ENCODE results near the gene ASB7. TPM values are rescaled to one million over a fixed set of nuclear protein-coding genes. Genes with fewer than 3 reads are reported as not detected.
"Not testable (repeated sequence)": the region's sequence is repeated elsewhere in the genome, so short reads cannot be mapped to it uniquely, and the experiment has no call there.

ASB7 gene
- total RNA-seq, 2 donors from 2014 or later: 23.4 to 30.1 TPM

DNA sequence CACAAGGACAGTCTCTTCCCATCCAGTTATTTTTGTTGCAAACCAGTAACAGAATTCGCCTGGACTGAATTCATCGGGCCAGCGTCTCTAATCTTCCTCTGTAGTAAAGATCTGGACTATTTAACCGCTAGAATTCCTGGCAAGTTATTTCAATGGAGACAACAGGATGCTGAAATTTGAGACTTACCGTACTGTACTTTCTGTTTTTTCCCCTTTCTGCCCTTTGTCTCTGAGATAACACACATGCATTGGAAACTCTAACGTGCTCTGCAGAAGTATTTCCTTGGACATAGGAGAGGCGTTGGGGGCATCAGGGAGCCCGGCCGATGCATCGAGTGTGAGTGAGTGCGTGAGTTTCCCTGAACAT lies 61.5 kb downstream of the ASB7 start:
- no peak overlapping the region for H3K27ac Mint-ChIP-seq
- no peaks in the 10 kb centered on the region for H3K36me3 Mint-ChIP-seq
- DNase-seq (ENCODE audit: low spot score in 2 of 2) (no peak), ATAC-seq (no peak)
- no peaks in the 10 kb centered on the region for H3K9me3 Mint-ChIP-seq

DNA sequence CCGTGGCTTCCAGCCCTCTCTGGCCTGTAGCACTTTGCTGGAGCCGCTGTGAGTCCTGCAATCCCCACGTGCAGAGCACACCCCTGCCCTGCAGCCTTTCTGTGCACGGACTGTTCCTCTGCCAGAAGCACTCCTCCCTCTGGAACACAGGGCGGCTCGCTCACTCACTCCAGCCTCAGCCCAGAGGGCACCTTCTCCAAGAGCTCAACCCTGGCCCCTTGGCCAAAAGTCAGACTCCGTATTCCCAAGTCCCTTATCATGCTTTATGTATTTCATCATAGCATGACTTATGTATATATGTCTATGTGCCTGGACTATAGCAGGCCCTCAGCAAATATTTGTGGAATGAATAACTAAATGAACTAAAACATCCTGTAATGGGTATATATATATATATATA lies 63.2 kb downstream of the ASB7 start:
- ATAC-seq: no peak
- no peaks in the 10 kb centered on the region for H3K36me3 Mint-ChIP-seq
- H3K27ac Mint-ChIP-seq: no peak overlapping the region
- DNase-seq (ENCODE audit: low spot score in 2 of 2): no peak
- H3K9me3 Mint-ChIP-seq: no peaks in the 10 kb centered on the region

DNA sequence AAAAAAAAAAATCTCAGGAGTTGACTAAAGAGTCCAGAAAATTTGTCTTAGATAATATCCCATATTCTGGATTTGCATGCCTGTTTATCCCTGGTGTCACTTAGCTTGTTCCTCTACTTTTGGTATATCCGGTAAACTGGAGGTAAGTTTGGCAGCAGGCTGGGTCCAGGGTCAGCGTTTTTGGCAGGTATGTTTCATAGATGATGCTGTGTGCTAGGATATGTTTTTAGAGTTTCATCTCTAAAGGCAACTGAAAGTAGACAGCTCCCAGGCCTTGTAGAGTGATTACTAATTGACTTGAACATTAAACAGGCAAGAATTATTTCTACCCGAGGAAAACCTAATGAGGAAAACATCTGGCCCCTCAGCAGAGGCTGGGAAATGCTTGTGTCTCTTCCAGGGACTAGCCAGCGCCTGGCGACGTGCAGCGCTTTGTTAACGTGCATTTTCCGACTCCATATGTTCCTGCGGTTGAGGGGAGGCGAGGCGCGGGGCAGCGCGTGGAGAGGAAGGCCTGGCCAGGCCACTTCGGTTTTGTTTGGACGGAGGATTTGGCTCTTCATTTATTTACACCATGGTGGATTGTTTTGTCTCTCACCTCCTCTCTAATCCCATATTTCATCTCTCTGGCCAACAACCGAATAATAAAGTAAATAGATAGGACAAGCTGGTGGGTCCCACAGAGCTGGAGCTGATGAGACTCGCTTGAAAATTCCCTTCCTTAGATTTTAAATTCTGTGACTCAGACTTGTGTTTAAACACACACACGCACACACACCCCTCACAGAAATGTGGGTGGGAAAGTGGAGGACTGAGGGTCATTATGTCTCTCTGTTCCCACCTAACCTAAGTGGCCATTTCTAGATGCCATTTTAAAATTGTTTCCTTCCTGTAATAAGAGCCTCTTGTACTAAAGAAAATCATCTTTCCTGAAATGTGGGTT lies 65.3 kb downstream of the ASB7 start:
- no peak for ATAC-seq
- Mint-ChIP-seq H3K27ac (no peak overlapping the region), H3K36me3 (no peaks in the 10 kb centered on the region), H3K9me3 (no peaks in the 10 kb centered on the region)
- DNase-seq (ENCODE audit: low spot score in 2 of 2): no peak

- no peaks in the 10 kb centered on the region for H3K9me3 Mint-ChIP-seq
- DNase-seq (ENCODE audit: low spot score in 2 of 2): no peak
- ATAC-seq: no peak
- no peak overlapping the region for H3K27ac Mint-ChIP-seq
- no peaks in the 10 kb centered on the region for H3K36me3 Mint-ChIP-seq
These were observed 66.0 kb downstream of the ASB7 start for GRCh38 chr15:100668348-100668745.

DNA sequence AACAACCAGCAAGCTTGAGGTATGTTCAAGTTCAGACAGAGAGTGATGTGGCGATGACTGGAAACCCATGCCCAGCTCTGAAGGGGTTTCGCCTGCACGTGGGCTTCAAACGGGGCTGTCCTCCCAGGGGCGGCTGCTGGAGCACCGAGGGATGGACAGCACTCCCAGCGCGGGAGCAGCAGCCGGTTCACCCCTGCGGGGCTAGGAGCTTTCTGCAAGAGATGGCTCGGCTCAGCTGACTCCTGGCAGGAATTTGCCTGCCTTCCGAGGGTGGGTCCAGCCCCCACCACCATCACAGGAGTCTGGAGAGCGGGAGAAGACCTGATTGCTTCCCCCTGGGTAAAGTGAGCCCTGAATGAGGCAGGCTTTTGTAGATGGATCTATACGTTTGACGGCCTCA lies 66.9 kb downstream of the ASB7 start:
- DNase-seq (ENCODE audit: low spot score in 2 of 2) (no peak), ATAC-seq (no peak)
- Mint-ChIP-seq H3K36me3 (no peaks in the 10 kb centered on the region), H3K9me3 (no peaks in the 10 kb centered on the region), H3K27ac (no peak overlapping the region)

DNA sequence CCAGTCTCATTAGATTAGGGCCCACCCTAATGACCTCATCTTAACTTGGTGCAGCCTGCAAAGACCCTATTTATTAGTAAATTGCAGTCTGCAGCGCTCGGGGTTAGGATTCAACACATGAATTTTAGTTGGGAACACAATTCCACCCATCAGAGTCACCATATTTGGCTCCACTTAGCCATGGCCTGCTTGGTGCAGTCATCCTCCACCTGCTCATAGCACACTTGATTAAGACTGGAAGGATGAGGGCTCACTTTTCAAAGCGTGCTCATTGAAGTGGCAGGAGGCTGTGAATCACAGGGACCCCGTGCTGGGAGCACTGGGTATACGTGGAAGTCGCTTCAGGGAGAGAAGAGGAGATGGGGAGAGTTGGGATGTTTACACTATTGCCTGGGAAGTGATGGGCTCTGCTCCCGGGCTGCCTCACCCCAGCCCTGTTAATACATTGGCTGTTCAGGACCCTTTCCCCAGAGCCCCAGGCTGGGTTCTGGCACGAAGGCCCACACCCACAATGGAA lies 68.2 kb downstream of the ASB7 start:
- Mint-ChIP-seq H3K36me3 (no peaks in the 10 kb centered on the region), H3K9me3 (no peaks in the 10 kb centered on the region), H3K27ac (no peak overlapping the region)
- DNase-seq (ENCODE audit: low spot score in 2 of 2): no peak
- ATAC-seq: no peak

GRCh38 chr15:100671124-100671680 lies 68.8 kb downstream of the ASB7 start:
- DNase-seq (ENCODE audit: low spot score in 2 of 2): no peak
- H3K27ac Mint-ChIP-seq: no peak overlapping the region
- H3K9me3 Mint-ChIP-seq: no peaks in the 10 kb centered on the region
- no peaks in the 10 kb centered on the region for H3K36me3 Mint-ChIP-seq
- ATAC-seq: no peak

DNA sequence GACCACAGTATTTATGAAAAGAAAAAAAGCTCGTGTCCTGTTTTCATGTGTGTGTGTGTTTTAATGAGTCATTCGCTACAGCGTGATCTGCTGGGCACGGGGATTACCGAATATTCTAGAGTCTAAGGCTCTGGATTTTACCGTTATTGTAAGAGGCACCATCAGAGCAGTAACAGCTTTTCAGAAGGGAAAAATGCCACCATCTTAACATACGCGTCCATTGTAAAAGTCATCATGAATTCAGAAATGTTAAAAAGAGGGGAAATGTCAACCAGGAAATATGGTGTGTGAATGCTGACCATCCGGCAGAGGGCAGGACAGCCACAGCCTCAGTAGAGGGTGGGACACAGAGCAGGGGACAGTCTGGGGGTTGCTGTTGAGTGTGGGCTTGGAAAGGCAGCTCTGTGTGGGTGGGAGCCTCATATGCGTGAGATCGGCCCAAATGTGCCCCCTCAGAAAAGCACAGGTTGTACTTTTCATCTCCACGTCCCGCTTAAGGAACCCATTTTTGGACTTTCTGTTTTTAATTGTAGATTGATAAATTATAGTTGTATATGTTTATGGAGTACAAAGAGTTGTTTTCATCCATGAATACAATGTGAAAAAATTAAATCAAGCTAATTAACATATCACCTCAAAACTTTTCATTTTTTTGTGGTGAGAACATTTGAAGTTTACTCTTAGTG lies 69.6 kb downstream of the ASB7 start:
- DNase-seq (ENCODE audit: low spot score in 2 of 2) (no peak), ATAC-seq (peak in 1 of 2 donors; percentile 37)
- no peaks in the 10 kb centered on the region for H3K9me3 Mint-ChIP-seq
- H3K36me3 Mint-ChIP-seq: no peaks in the 10 kb centered on the region
- no peak overlapping the region for H3K27ac Mint-ChIP-seq

DNA sequence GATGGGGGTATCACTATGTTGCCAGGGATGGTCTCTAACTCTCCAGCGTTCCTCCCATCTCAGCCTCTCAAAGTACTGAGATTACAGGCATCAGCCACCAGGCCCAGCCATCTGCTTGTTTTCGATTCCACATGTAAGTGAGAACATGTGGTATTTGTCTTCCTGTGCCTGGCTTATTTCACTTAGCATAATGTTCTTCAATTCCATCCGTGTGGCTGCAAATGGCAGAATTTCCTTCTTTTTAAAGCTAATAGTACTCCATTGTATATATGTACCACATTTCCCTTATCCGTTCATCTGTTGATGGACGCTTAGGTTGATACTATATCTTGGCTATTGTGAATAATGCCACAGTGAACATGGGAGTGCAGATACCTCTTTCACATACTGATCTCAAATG lies 70.6 kb downstream of the ASB7 start:
- DNase-seq (ENCODE audit: low spot score in 2 of 2) (no peak), ATAC-seq (no peak)
- H3K36me3 Mint-ChIP-seq: no peaks in the 10 kb centered on the region
- H3K27ac Mint-ChIP-seq: no peak overlapping the region
- peaks cover 0 to under 1% of the 10 kb centered on the region in 2 donors for H3K9me3 Mint-ChIP-seq

DNA sequence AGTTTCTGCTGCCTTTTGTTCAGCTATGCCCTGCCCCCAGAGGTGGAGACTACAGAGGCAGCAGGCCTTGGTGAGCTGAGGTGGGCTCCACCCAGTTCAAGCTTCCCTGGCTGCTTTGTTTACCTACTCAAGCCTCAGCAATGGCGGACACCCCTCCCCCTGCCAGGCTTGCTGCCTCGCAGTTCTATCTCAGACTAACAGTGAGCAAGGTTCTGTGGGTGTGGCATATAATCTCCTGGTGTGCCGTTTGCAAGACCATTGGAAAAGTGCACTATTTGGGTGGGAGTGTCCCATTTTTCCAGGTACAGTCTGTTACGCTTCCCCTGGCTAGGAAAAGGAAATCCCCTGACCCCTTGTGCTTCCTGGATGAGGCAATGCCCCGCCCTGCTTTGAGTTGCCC lies 76.8 kb downstream of the ASB7 start:
- H3K27ac Mint-ChIP-seq; DNase-seq (ENCODE audit: low spot score in 2 of 2); ATAC-seq; H3K36me3 Mint-ChIP-seq; H3K9me3 Mint-ChIP-seq: not testable (repeated sequence)

DNA sequence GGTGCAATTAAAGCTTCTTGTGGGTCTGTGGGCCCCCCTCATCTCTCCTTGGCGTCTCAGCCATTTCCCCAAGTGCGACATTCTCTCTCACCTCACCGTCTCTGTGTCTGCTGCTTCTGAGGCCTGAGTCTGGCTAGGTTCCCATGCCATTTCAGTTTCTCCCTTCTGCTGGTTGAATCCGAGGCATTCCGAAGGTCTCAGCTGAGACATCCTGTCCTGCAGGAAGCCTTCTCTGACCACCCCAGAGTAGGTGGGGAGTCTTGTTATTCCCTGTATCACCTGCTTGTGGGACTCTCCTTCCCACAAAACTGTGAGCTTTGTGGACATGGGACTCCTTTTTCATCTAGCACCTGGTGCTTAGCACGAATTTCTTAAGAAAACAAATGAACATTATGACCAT lies 78.3 kb downstream of the ASB7 start:
- ATAC-seq: no peak
- Mint-ChIP-seq H3K36me3 (no peaks in the 10 kb centered on the region), H3K9me3 (peaks cover 5% of the 10 kb centered on the region in 2 donors), H3K27ac (no peak overlapping the region)
- DNase-seq (ENCODE audit: low spot score in 2 of 2): no peak

GRCh38 chr15:100681335-100681746 lies 79.0 kb downstream of the ASB7 start:
- H3K36me3 Mint-ChIP-seq: no peaks in the 10 kb centered on the region
- ATAC-seq (no peak), DNase-seq (ENCODE audit: low spot score in 2 of 2) (no peak)
- H3K9me3 Mint-ChIP-seq: peaks cover 5% of the 10 kb centered on the region in 2 donors
- no peak overlapping the region for H3K27ac Mint-ChIP-seq

DNA sequence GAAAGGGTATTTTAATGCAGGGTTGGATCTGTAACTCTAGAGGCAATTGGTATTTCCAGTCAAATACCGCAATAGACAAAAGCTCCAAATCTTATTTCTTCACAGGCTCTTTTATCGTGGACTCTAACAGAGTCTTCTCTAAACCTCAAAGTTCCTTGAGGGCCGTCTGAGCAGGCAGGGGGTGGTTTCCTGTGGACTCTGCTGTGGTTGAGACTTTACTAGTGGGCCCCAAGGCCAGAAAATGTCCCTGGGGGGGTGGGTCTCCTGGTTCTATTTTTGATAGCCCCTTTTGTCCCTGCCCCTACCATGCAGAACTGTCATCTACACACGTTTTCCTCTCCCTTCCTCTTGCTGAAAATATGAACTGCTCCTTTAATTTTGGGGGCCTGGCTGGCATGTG lies 80.1 kb downstream of the ASB7 start:
- Mint-ChIP-seq H3K9me3 (peaks cover 5% of the 10 kb centered on the region in 2 donors), H3K36me3 (no peaks in the 10 kb centered on the region), H3K27ac (no peak overlapping the region)
- ATAC-seq: no peak
- DNase-seq (ENCODE audit: low spot score in 2 of 2): no peak

DNA sequence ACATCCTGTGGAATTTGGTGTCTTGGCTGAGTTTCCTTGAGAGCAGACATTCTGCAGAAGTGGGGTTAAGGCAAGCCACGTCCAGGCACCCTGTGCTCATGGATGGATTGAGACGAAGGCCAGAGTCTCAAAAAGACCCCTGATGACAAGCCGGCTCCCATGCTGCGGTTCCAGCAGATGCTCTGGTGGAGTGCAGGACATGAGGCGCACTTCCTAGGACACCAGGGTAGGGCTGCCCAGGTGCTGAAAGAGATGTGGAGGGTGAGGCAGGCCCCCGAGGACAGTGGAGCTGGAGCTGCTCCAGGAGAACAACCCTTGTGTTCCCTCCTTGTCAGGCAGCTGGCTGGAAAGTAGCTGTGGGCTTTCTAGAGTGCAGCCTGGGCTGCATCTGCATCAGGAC lies 81.0 kb downstream of the ASB7 start:
- Mint-ChIP-seq H3K36me3 (no peaks in the 10 kb centered on the region), H3K9me3 (peaks cover 0 to 5% of the 10 kb centered on the region in 2 donors), H3K27ac (no peak overlapping the region)
- ATAC-seq: no peak
- no peak for DNase-seq (ENCODE audit: low spot score in 2 of 2)

- H3K9me3 Mint-ChIP-seq: peaks cover 0 to 5% of the 10 kb centered on the region in 2 donors
These were observed 82.2 kb downstream of the ASB7 start for GRCh38 chr15:100684591-100684990.

DNA sequence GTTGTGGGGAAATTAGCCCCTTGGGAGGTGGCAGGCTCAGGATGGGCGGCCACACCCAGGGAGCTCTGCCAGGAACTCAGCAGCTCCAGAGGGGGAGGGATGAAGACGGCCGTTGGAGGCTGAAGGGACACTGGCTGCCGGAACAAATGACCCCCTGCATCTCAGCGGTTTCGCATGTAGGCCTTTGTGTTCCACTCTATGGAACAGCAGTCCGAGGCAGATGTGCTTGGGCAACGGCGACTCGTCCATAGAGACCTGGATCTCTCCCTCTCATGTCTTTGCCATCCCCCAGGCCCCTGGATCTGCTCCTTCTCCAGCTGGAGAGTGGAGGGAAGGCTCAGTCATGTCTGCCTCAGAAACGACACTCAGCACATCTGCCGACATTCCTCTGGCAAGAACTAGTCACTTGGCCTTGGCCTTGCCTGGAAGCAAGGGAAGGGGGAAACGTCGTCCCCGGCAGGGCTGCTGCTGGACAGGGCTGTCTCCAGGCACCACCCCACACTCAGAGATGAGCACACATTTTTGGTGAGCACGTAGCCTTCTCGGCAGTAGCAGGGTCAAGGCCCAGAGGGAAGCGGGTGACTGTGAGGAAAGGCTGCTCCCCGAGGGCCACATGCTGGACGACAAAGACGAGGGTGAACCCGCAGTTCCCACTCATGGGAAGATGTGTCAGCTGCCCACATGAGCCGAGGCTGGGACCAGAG lies 83.8 kb downstream of the ASB7 start:
- H3K36me3 Mint-ChIP-seq: no peaks in the 10 kb centered on the region
- DNase-seq (ENCODE audit: low spot score in 2 of 2) (no peak), ATAC-seq (no peak)
- H3K27ac Mint-ChIP-seq: no peak overlapping the region
- H3K9me3 Mint-ChIP-seq: no peaks in the 10 kb centered on the region

More at GRCh38 chr15:100684591-100684990, 82.2 kb downstream of the ASB7 start:
- Mint-ChIP-seq H3K36me3 (no peaks in the 10 kb centered on the region), H3K27ac (no peak overlapping the region)
- no peak for DNase-seq (ENCODE audit: low spot score in 2 of 2)
- ATAC-seq: no peak

Data from activated naive CD4-positive, alpha-beta T cell treated with anti-CD3 and anti-CD28 coated beads, Interleukin-2, amount 50 U/mL, for 72 hours (primary cell).